GM12874 (cell line): ENCODE measurements around the gene PDE6G.

Experiments
- CTCF ChIP-seq: IDR thresholded peaks from 2 replicates; pipeline ENCODE4 v1.5.1; 2011; ENCODE audit warnings: low read depth, mild to moderate bottlenecking, control low read depth, low read length, moderate library complexity; ENCODE audit not compliant: insufficient read depth

The PDE6G gene

GRCh38 chr17:81697261-81698044 lies 41.1 kb upstream of the PDE6G start:
- TF ChIP-seq CTCF = no peak

- TF ChIP-seq CTCF = no peak
Measured at GRCh38 chr17:81696218-81696941, 40.0 kb upstream of the PDE6G start.

- no peak for TF ChIP-seq CTCF
Measured at GRCh38 chr17:81695801-81696200, 39.5 kb upstream of the PDE6G start.

- TF ChIP-seq CTCF = no peak
Measured at GRCh38 chr17:81695211-81695610, 38.9 kb upstream of the PDE6G start.

- no peak for TF ChIP-seq CTCF
Measured at GRCh38 chr17:81694810-81695209, 38.5 kb upstream of the PDE6G start.

GRCh38 chr17:81693509-81694210 lies 37.3 kb upstream of the PDE6G start:
- no peak for TF ChIP-seq CTCF

- TF ChIP-seq CTCF = no peak
Measured at GRCh38 chr17:81691608-81692007, 35.3 kb upstream of the PDE6G start.
